Measurements from ENCODE around the gene CD9.
"Not testable (repeated sequence)": the region's sequence is repeated elsewhere in the genome, so short reads cannot be mapped to it uniquely, and the experiment has no call there.

Gene CD9

DNA sequence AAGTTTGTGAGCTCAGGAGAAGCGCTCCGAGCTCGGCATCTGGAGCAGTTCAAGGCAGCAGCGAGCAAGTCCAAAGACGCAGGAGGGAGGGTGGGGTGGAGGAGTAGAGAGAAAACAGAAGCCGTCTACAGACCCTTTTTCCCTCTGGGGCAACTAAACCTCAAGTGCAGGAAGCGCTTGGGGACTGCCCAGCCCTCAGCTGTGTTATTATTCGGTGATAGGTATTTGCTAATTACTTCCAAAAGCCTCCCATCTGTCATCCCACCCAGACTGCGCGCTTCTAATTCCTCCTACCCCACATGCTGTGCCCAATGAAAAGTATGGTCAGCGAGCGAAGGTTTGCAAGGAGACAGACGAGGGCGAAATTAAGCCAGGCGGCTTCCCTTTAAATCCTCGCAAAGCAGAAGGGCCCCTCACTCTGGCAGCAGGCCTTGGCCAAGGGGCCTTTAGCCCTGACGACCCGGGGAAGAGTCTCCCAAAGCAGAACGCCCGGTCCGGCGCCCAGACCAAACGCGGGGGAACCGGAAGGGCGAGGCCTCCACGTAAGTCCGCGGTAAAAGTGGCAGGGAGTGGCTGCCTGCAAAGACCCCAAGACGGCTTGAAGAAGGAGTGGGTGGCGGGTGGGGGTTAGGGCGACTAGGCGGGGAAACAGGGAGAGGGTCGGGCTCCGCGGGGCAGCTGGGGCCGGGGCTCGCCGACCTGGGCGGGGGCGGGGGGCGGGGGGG is 507 bp upstream of the CD9 start:
- no peak for ATAC-seq
- DNase-seq: no peak

GRCh38 chr12:6201213-6201608 is 1.0 kb downstream of the CD9 start:
- no peak for ATAC-seq
- DNase-seq: no peak

- DNase-seq: no peak
- no peak for ATAC-seq
These were observed 1.6 kb downstream of the CD9 start for GRCh38 chr12:6201826-6202225.

- ATAC-seq: no peak
- no peak for DNase-seq
These were observed 2.1 kb downstream of the CD9 start for GRCh38 chr12:6202304-6202703.

DNA sequence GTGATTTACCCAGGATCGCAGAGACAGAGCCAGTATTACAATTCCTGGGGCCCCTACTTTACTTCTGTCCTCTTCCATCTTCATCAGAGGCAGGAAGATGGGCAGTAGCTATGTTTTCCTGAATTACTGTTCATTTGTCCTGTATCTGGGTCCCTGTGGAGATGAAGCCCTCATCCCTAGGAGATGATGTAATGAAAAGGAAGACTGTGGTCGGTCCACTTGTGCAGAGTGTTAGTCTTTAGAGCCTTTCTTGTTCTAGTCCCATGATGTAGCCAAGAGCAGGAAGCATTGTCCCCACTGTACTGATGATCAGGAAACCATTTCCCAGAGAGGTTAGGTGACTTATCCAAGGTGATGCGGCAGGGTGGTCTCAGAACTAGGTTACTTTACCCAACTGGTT is 2.6 kb downstream of the CD9 start:
- ATAC-seq (no peak), DNase-seq (no peak)

- DNase-seq (no peak), ATAC-seq (no peak)
These were observed 3.4 kb downstream of the CD9 start for GRCh38 chr12:6203601-6204000.

DNA sequence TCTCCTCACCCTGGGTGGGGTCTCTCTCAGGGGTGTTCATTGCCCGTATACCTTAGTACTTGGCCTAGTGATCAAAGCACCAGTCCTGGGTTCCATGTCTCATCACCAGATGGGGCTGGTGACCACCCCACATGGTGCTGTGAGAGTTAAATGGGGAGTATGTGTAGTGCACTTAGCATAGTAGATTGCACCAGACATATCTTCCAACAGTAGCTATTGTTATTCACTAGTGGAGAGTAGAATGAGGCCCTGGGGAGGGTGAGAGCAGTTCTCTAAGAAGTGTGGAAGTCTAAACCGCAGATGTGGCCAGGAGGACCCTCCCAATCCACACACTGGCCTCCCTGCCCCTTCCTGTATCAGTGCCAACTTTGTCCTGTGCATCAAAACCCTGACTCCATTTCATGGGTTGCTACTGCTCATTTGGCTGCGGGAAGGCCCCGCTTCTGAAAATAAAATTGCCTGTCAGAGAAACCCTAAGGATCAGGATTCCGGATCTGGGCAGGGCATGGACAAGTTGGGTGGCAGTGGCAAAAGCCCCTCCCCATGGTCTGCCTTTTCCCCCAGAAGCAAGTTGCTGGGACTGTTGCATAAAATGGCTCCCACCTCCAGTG is 4.4 kb downstream of the CD9 start:
- ATAC-seq (no peak), DNase-seq (no peak)

GRCh38 chr12:6205144-6205539 is 4.9 kb downstream of the CD9 start:
- no peak for DNase-seq
- no peak for ATAC-seq

GRCh38 chr12:6205761-6206160 is 5.6 kb downstream of the CD9 start:
- no peak for ATAC-seq
- no peak for DNase-seq

GRCh38 chr12:6206327-6206726 is 6.1 kb downstream of the CD9 start:
- DNase-seq (no peak), ATAC-seq (no peak)

GRCh38 chr12:6207259-6207925 is 7.2 kb downstream of the CD9 start:
- ATAC-seq: no peak
- DNase-seq: no peak

- no peak for ATAC-seq
- DNase-seq: no peak
These were observed 7.9 kb downstream of the CD9 start for GRCh38 chr12:6208130-6208529.

DNA sequence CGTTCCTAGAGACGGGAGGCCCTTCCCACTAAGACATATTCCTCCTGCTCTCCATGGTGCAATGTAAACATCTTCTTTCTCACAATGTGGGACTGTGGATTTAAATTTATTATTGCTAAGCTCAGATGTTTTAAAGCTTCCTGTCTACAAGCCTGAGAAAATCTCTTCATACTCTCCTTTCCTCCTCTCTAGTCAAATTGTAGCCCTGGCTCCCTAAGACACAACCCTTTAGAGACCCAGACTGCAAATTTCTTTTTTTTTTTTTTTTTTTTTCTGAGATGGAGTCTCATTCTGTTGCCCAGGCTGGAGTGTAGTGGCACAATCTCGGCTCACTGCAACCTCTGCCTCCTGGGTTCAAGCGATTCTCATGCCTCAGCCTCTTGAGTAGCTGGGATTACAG is 9.2 kb downstream of the CD9 start:
- not testable (repeated sequence) for DNase-seq, ATAC-seq

- ATAC-seq: no peak
- no peak for DNase-seq
These were observed 11.2 kb downstream of the CD9 start for GRCh38 chr12:6211421-6211869.

DNA sequence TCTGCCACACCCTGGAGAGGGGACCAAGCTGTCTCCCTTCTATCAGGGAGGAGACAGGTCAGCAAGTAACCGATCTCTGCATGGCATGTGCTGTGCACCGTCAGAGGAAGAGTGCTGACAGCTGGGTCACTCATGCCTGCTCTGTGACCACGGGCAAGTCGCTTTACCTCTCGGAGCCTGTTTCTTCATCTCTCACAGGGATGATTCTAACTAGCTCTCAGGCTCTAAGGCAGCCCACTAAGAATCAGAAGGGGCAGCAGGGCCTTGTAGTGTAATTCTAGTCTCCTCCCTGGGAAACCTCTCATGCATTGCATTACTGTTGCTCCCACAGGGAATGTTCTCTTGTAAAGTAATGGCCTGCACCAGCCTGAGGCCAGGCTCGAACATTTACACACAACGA is 11.9 kb downstream of the CD9 start:
- no peak for ATAC-seq
- no peak for DNase-seq

DNA sequence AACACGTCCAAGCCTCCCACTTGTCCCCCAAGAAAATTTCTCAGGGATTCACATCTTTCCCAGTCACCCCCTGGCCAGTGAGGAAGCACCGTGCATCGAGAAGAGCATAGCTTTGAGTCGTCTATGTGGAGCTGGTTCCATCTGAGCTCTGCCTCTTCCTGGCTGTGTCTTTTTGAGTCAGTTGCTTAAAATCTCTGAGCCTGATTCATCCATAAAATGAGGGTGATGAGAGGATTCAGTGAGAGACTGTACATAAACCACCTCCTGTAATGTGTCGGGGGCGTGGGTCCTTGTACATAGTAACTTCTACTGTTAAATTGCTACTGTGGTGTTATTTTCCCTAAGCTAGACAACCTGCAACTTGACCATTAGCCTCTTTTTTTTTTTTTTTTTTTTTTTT is 13.8 kb downstream of the CD9 start:
- ATAC-seq (no peak), DNase-seq (no peak)

DNA sequence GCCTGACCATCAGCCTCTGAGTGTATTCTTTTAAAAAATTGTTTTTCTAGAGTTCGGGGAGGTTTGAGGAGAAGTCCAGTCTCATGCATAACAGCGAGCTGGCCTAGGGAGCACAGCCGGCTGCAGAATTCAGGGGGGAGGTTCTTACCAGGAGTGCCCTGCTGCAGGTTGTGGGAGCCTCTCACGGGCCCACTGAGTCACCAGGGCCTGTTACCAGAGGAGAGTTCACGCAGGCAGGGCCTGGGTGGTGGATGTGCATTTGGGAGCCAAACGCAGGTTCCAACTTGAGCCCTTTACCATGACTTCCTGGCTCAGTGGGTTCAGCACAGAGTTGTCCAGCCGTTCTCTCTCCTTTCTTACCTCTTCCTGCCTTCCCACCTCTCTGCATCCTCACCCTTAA is 14.4 kb downstream of the CD9 start:
- no peak for ATAC-seq
- no peak for DNase-seq

DNA sequence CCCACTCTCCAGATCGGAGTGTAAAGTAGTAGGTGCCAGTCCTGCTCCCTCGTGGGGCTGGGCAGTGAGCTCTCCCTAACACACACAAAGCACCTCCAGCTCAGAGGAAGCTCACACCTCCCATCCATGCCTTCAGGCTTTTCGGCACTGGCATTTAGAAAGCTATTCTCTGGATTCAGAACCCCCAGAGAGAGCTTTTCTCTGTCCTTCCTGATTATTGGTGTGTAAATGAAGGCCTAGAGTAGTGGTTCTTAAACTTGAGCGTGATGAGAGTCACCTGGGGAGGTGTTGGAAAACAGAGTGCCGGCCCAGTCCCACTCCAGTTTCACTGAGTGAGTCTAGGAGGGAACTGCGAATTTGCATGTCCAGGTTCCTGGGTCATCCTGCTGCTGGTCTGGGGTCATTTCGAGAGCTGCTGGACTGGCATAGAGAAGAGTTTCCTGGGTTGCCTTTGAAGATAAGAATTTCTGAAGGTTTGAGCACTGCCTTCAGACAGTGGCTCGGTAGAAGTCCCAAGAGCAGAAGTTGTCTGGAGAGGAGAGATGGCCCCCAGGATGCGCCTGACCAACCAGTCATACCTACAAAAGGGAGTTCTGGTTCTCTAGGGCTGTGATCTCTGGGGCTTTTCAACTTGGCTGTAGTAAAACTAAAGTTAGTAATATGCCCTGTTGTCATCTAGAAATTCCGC is 15.1 kb downstream of the CD9 start:
- no peak for ATAC-seq
- DNase-seq: no peak

DNA sequence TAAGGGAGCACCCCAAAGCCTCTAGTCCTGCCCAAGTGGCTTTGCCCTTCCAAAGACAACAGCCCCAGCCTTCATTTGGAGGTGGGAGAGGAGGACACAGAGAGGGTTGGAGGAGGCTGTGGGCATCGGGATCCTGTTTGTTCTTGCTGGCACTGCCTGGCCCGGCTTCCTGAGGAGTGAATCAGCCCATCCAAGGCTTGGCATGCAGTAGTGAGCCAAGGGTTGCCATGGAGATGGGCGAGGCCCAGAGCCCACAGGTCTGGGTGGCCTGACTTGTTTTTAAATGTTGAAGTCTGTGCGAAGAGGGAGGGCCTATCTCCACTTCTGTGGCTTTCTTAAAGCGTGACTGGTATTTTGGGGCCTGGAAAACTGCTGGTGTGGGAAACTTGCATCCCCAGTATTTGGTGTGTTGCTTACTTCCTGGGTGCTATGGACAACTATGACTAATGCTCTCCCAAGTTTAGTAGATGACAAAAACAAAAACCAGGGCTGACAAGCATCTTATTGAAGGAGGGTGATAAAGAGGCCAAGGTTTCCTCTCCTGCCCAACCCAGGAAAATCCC is 15.8 kb downstream of the CD9 start:
- DNase-seq (no peak), ATAC-seq (peak; percentile 32)

DNA sequence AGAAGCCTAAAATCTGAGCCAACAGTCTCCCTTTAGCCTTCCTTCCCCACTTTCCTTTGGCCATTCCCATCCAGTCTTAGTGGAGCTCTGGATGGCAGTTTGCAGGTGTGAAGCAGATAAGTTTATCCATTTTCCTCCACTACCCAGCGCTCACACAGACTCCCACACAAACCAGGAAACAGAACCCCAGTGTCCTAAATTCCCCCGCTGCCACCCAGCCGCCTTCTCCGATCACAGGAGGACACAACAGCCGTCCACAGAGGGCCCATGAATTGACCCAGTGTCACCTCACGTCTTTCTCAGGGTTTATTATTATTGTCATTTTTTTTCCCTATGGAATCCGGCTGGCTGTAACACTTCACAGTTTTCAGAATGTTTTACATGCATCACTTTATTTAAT is 16.4 kb downstream of the CD9 start:
- DNase-seq (no peak), ATAC-seq (no peak)

GRCh38 chr12:6218347-6218925 is 18.2 kb downstream of the CD9 start:
- ATAC-seq: peak; percentile 21
- DNase-seq: no peak

- DNase-seq (no peak), ATAC-seq (no peak)
These were observed 19.8 kb downstream of the CD9 start for GRCh38 chr12:6219980-6220379.
